KG1 (cell line): Measurements from ENCODE around the gene PACSIN1.
"Not testable (repeated sequence)": the region's sequence is repeated elsewhere in the genome, so short reads cannot be mapped to it uniquely, and the experiment has no call there.

Experiments used
- DNase-seq: peaks from one replicate; lab custom pipeline; 2025; lab: John Stamatoyannopoulos, UW

PACSIN1 gene

GRCh38 chr6:34485321-34486060 lies 19.6 kb downstream of the PACSIN1 start:
- no peak for DNase-seq

- DNase-seq: no peak
Measured at GRCh38 chr6:34486106-34486740, 20.3 kb downstream of the PACSIN1 start.

- not testable (repeated sequence) for DNase-seq
Measured at GRCh38 chr6:34486886-34487285, 21.0 kb downstream of the PACSIN1 start.

- DNase-seq: no peak
Measured at GRCh38 chr6:34487536-34487935, 21.7 kb downstream of the PACSIN1 start.

- DNase-seq: no peak
Measured at GRCh38 chr6:34489207-34489805, 23.4 kb downstream of the PACSIN1 start.

- no peak for DNase-seq
Measured at GRCh38 chr6:34490390-34491090, 24.7 kb downstream of the PACSIN1 start.

DNA sequence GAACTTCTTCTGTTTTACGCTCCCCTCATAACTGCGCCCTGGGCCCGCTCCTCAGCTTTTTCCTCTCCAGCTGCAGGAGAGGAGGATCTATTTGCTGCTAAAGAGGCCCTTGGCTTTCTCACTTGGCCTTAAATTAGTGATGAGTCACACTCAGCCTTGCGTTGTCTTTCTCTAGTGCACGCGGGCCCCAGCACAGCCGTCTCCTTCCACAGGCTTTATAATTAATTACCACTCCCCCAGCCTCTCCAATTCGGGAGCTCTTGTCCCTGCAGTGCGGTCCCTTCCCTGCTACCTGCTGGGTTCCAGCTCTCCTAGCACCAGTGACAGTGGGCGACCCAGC lies 25.2 kb downstream of the PACSIN1 start:
- DNase-seq: no peak

GRCh38 chr6:34493344-34493743 lies 27.5 kb downstream of the PACSIN1 start:
- DNase-seq: no peak

DNA sequence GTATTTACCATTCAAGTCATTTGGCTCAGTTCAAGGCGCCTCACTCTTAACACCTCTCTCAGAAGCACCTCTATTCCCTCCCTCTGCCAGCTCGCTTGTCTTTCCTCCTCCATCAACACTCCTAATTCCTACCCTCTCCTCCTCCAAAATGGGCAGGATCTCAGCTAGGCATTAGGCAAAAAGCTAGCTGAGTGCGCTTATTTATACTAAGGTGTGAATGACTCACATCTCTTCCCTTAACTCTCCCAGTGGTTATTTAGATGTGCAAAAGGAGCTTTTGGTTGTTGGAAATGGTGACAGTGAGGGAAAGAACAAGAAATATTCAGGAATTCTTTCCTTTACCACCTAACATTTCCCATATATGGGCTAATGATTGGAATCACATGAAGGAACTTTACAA lies 29.1 kb downstream of the PACSIN1 start:
- DNase-seq: no peak

DNA sequence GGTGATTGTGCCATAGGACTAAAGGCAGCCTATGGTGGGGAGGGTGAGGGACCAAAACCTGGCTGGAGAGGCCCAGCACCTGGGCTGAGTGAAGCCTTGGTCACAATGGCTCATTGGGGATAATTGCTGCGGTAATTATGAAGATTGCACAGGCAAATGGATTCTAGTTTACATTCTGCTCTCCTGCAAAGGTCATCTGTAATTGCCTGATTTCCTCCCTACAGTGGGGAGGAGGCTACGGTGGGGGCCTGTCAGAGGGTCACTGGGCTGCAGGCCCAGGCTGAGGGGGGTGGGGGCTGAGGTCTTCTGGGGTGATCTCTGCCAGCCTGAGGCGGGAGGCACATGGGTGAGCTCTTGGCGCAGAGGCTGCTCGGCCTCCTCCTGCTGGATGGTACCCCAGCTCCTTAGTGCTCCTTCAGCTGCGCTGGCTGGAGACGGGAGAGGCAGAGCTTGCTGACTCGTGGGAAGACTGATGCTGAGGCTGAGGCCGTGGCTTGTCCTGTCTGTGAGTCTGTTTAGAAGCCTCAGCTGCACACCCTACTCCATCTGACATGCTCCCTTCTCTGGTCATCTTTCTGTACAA lies 30.3 kb downstream of the PACSIN1 start:
- no peak for DNase-seq

- no peak for DNase-seq
Measured at GRCh38 chr6:34497411-34497810, 31.5 kb downstream of the PACSIN1 start.

- DNase-seq: no peak
Measured at GRCh38 chr6:34506718-34507117, 40.8 kb downstream of the PACSIN1 start.

DNA sequence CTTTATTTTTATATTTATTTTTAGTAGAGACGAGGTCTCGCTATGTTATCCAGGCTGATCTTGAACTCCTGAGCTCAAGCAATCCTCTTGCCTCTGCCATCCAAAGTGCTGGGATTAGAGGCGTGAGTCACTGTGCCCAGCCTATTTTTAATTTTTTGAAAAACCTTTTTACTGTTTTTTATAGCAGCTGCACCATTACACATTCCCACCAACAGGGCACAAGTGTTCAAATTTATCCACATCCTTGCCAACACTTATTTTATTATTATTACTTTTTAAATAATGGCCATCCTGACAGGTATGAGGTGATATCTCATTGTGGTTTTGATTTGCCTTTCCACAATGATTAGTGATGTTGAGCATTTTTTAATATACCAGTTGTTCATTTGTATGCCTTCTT lies 42.5 kb downstream of the PACSIN1 start:
- no peak for DNase-seq

GRCh38 chr6:34509782-34510181 lies 43.9 kb downstream of the PACSIN1 start:
- DNase-seq: no peak

DNA sequence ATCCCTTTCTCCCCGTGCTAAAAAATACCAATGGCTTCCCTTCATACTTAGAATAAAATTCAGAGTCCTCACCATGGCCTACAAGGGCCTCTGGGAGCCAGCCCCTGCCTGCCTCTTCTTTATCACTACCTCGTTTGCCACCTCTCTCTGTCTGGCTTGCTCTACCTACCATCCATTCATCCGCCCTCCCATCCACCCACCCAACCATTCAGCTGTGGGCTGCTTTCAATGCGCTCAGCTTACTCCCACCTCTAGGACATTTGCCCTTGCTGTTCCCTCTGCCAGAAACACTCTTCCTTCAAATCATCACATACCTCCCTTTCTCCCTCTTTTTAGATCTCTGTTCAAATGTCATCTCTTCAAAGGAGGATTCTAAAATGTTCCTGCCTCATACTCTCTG lies 44.4 kb downstream of the PACSIN1 start:
- no peak for DNase-seq

GRCh38 chr6:34511214-34511914 lies 45.5 kb downstream of the PACSIN1 start:
- DNase-seq: no peak

DNA sequence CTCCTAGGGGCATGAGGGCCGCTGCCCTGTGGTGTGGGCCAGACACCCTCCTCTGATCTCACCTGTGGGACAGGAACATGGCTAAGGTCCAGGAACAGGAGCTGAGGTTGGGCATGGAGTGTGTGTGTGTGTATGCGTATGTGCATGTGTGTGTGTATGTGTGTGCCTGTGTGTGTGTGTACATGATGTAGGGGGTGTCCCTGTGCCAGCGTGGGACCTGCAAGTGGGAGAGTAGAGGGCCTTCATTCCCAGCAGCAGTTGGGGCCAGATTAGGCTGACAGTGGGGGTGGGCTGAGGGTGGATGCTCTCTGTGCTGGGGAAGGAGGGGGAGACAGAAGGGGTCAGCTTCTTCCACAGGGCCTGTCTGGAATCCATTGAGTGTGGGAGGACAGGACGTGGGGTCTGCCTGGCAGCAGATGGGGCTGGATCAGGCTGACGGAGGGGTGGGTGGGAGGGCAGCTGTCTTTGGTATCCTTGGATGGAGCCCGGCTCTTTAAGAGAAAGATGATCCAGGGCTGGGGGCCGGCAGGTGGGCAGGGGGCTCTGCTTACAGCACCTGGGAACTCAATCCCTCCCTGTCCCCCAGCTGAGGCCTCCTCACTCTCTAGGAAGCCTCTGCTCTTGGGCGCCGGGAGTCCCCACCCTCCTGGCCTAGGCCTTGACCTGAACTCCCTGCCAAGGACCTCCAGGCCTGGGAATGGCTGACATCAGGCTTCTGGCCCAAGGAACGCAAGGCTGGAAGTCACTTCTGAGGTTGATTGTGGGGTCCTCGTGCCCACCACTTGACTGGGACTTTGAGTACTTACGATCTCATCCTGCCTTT lies 46.2 kb downstream of the PACSIN1 start:
- DNase-seq: no peak

GRCh38 chr6:34512738-34513115 lies 46.9 kb downstream of the PACSIN1 start:
- no peak for DNase-seq

GRCh38 chr6:34513646-34514045 lies 47.8 kb downstream of the PACSIN1 start:
- DNase-seq: no peak

DNA sequence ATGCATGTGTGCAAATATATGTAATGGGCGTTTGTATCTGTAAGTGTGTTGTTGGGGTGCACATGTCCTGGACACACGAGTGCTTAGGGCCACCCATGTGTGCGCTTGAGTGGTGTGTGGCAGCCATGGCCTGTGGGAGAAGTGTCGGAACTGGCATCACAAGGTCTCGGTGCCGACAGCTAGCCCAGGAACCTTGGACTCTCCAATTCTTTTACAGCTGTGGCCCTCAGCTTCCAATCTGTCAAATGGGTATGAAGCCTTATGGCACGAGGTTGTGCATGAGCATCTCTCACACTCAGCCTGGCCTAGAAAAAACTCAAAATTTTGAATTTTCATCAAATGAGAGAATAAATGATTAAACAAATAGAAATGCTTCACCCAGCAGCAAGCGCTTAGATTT lies 48.2 kb downstream of the PACSIN1 start:
- DNase-seq: no peak
